Measurements from ENCODE around the gene PKIB. TPM values are rescaled to one million over a fixed set of nuclear protein-coding genes. Genes with fewer than 3 reads are reported as not detected.

The PKIB gene
- total RNA-seq, 4 donors from 2014 or later: 0.43 to 5.2 (median 0.59) TPM; not detected in 1

GRCh38 chr6:122692175-122692598, 82.0 kb downstream of the PKIB start:
- Histone ChIP-seq H3K4me3 (no peak overlapping the region), H3K9me3 (no peaks in the 10 kb centered on the region), H3K4me1 (no peaks in the 10 kb centered on the region), H3K36me3 (no peaks in the 10 kb centered on the region), H3K27me3 (no peaks in the 10 kb centered on the region), H3K27ac (no peak overlapping the region)
- no peak for TF ChIP-seq CTCF (IDR thresholded peaks at IDR 0.05)
- no peak for TF ChIP-seq POLR2A (IDR thresholded peaks at IDR 0.05)
- intact Hi-C loops (cut with DNase I; ENCODE audit: low total_unique reads): no loop called here
- DNase-seq: no peak

- DNase-seq: no peak
- Histone ChIP-seq H3K27me3 (no peaks in the 10 kb centered on the region), H3K4me1 (no peaks in the 10 kb centered on the region), H3K4me3 (no peak overlapping the region), H3K9me3 (no peaks in the 10 kb centered on the region), H3K36me3 (no peaks in the 10 kb centered on the region), H3K27ac (no peak overlapping the region)
- TF ChIP-seq CTCF (IDR thresholded peaks at IDR 0.05): no peak
- no peak for TF ChIP-seq POLR2A (IDR thresholded peaks at IDR 0.05)
- intact Hi-C loops (cut with DNase I; ENCODE audit: low total_unique reads): no loop called here
Observed at GRCh38 chr6:122692807-122693580, 82.8 kb downstream of the PKIB start.

- no peaks in the 10 kb centered on the region for H3K4me1 ChIP-seq
- H3K9me3 ChIP-seq: no peaks in the 10 kb centered on the region
- H3K36me3 ChIP-seq: no peaks in the 10 kb centered on the region
- DNase-seq: no peak
- H3K27me3 ChIP-seq: no peaks in the 10 kb centered on the region
- no peak overlapping the region for H3K27ac ChIP-seq
- TF ChIP-seq CTCF (IDR thresholded peaks at IDR 0.05) (no peak), POLR2A (IDR thresholded peaks at IDR 0.05) (no peak)
- no peak overlapping the region for H3K4me3 ChIP-seq
- intact Hi-C loops (cut with DNase I; ENCODE audit: low total_unique reads): no loop called here
Observed at GRCh38 chr6:122694075-122694474, 83.9 kb downstream of the PKIB start.

- H3K27me3 ChIP-seq: no peaks in the 10 kb centered on the region
- intact Hi-C loops (cut with DNase I; ENCODE audit: low total_unique reads): no loop called here
- no peaks in the 10 kb centered on the region for H3K36me3 ChIP-seq
- no peaks in the 10 kb centered on the region for H3K4me1 ChIP-seq
- no peak overlapping the region for H3K27ac ChIP-seq
- TF ChIP-seq POLR2A (IDR thresholded peaks at IDR 0.05): no peak
- no peak for TF ChIP-seq CTCF (IDR thresholded peaks at IDR 0.05)
- H3K9me3 ChIP-seq: no peaks in the 10 kb centered on the region
- DNase-seq: no peak
- H3K4me3 ChIP-seq: no peak overlapping the region
Observed at GRCh38 chr6:122694602-122695001, 84.4 kb downstream of the PKIB start.

- TF ChIP-seq CTCF (IDR thresholded peaks at IDR 0.05): no peak
- TF ChIP-seq POLR2A (IDR thresholded peaks at IDR 0.05): no peak
- no peak overlapping the region for H3K4me3 ChIP-seq
- H3K9me3 ChIP-seq: no peaks in the 10 kb centered on the region
- no peaks in the 10 kb centered on the region for H3K36me3 ChIP-seq
- no peaks in the 10 kb centered on the region for H3K27me3 ChIP-seq
- no peak for DNase-seq
- no peak overlapping the region for H3K27ac ChIP-seq
- intact Hi-C loops (cut with DNase I; ENCODE audit: low total_unique reads): no loop called here
- H3K4me1 ChIP-seq: no peaks in the 10 kb centered on the region
Observed at GRCh38 chr6:122695188-122695587, 85.0 kb downstream of the PKIB start.

Measured in uterus (tissue), 4 donors.